ENCODE results near the gene PDGFB.

The PDGFB gene

GRCh38 chr22:39290724-39291161 lies 46.0 kb upstream of the PDGFB start:
- no peak overlapping the region for H3K27ac ChIP-seq
- H3K36me3 ChIP-seq (replicated peaks) = no peaks in the 10 kb centered on the region
- in situ Hi-C loops (cut with HindIII; ENCODE audit: low pct_ligation_motif_present, low sequenced_read_pairs) = no loop called here
- TF ChIP-seq CTCF (IDR thresholded peaks at IDR 0.05; ENCODE audit: low read depth, low read length, missing control alignments) = no peak
- H3K27me3 ChIP-seq (replicated peaks) = no peaks in the 10 kb centered on the region
- DNase-seq = peak; percentile 45
- H3K4me3 ChIP-seq (ENCODE audit: low read depth, low read length) = no peak overlapping the region

GRCh38 chr22:39289975-39290720 lies 45.4 kb upstream of the PDGFB start:
- no peak for DNase-seq
- H3K27ac ChIP-seq = no peak overlapping the region
- no peak for TF ChIP-seq CTCF (IDR thresholded peaks at IDR 0.05; ENCODE audit: low read depth, low read length, missing control alignments)
- in situ Hi-C loops (cut with HindIII; ENCODE audit: low pct_ligation_motif_present, low sequenced_read_pairs) = no loop called here
- H3K27me3 ChIP-seq (replicated peaks) = no peaks in the 10 kb centered on the region
- H3K36me3 ChIP-seq (replicated peaks) = no peaks in the 10 kb centered on the region
- no peak overlapping the region for H3K4me3 ChIP-seq (ENCODE audit: low read depth, low read length)

- no peak for DNase-seq
- no peaks in the 10 kb centered on the region for H3K27me3 ChIP-seq (replicated peaks)
- no peak overlapping the region for H3K4me3 ChIP-seq (ENCODE audit: low read depth, low read length)
- no peaks in the 10 kb centered on the region for H3K36me3 ChIP-seq (replicated peaks)
- no peak for TF ChIP-seq CTCF (IDR thresholded peaks at IDR 0.05; ENCODE audit: low read depth, low read length, missing control alignments)
- no peak overlapping the region for H3K27ac ChIP-seq
- in situ Hi-C loops (cut with HindIII; ENCODE audit: low pct_ligation_motif_present, low sequenced_read_pairs) = no loop called here
Measured at GRCh38 chr22:39289533-39289932, 44.8 kb upstream of the PDGFB start.

GRCh38 chr22:39288135-39288898 lies 43.5 kb upstream of the PDGFB start:
- TF ChIP-seq CTCF (IDR thresholded peaks at IDR 0.05; ENCODE audit: low read depth, low read length, missing control alignments) = no peak
- Histone ChIP-seq H3K36me3 (replicated peaks) (no peaks in the 10 kb centered on the region), H3K27ac (no peak overlapping the region), H3K27me3 (replicated peaks) (no peaks in the 10 kb centered on the region), H3K4me3 (ENCODE audit: low read depth, low read length) (no peak overlapping the region)
- in situ Hi-C loops (cut with HindIII; ENCODE audit: low pct_ligation_motif_present, low sequenced_read_pairs) = no loop called here
- DNase-seq = no peak

- Histone ChIP-seq H3K27ac (no peak overlapping the region), H3K27me3 (replicated peaks) (no peaks in the 10 kb centered on the region), H3K36me3 (replicated peaks) (no peaks in the 10 kb centered on the region), H3K4me3 (ENCODE audit: low read depth, low read length) (no peak overlapping the region)
- no peak for DNase-seq
- no peak for TF ChIP-seq CTCF (IDR thresholded peaks at IDR 0.05; ENCODE audit: low read depth, low read length, missing control alignments)
- in situ Hi-C loops (cut with HindIII; ENCODE audit: low pct_ligation_motif_present, low sequenced_read_pairs) = no loop called here
Measured at GRCh38 chr22:39287076-39287725, 42.4 kb upstream of the PDGFB start.

Measured in brain microvascular endothelial cell (primary cell).